Right atrium auricular region (tissue), 2 donors: ENCODE measurements around the gene HMGCL. TPM values are rescaled to one million over a fixed set of nuclear protein-coding genes. Genes with fewer than 3 reads are reported as not detected.

Source experiments
- DNase-seq: peaks from one replicate; pipeline ENCODE4 v3.0.0-alpha.2; 2019; ENCODE audit warnings: low spot score
- H3K27ac ChIP-seq, 2 donors: fragments of 200-600 bp; sonication (generic); 1 replicate in 1 of 2; 2 replicates in 1 of 2; pipeline ENCODE4 v1.5.1; 2016 to 2019
- H3K27me3 ChIP-seq, 2 donors: fragments of 200-600 bp; sonication (generic); one replicate each; pipeline versions ENCODE4 v1.5.1 to v1.6.0; 2017 to 2019
- H3K36me3 ChIP-seq: fragments of 200-600 bp; sonication (generic); one replicate; pipeline ENCODE4 v1.5.1; 2016
- H3K4me1 ChIP-seq, 2 donors: fragments of 200-600 bp; sonication (generic); one replicate each; pipeline versions ENCODE4 v1.5.1 to v1.6.0; 2017 to 2019
- H3K4me3 ChIP-seq, 2 donors: fragments of 200-600 bp; sonication (generic); 1 replicate in 1 of 2; 2 replicates in 1 of 2; pipeline ENCODE4 v1.5.1; 2017 to 2019; ENCODE audit warnings: mild to moderate bottlenecking in 1 of 2, moderate library complexity in 1 of 2
- H3K9me3 ChIP-seq, 2 donors: fragments of 200-600 bp; sonication (generic); one replicate each; pipeline ENCODE4 v1.5.1; 2019
- CTCF ChIP-seq, 2 donors: fragments of 200-600 bp; sonication (generic); IDR thresholded peaks; one replicate each; pipeline ENCODE4 v1.5.1; 2019; ENCODE audit warnings: antibody characterized with exemption in 2 of 2
- total RNA-seq, 2 donors: library from RNA; depleted of rRNA; stranded (reverse); fragments of >200 nt; gene quantifications; one replicate each; pipeline ENCODE4 v1.1.0, GENCODE V29; 2016

Gene HMGCL
- total RNA-seq, 2 donors from 2014 or later: 22.4 to 26.3 TPM

- Histone ChIP-seq H3K4me3 (no peak overlapping the region), H3K4me1 (peaks cover 4 to 42% of the 10 kb centered on the region in 2 donors), H3K27ac (peak overlapping the region in 1 of 2 donors; percentile 1), H3K27me3 (no peaks in the 10 kb centered on the region), H3K9me3 (no peaks in the 10 kb centered on the region), H3K36me3 (peaks cover 35% of the 10 kb centered on the region)
- no peak for DNase-seq
- TF ChIP-seq CTCF (IDR thresholded peaks at IDR 0.05): no peak
Observed at GRCh38 chr1:23793861-23794731, 31.1 kb downstream of the HMGCL start.

- no peak for TF ChIP-seq CTCF (IDR thresholded peaks at IDR 0.05)
- peaks cover 4 to 38% of the 10 kb centered on the region in 2 donors for H3K4me1 ChIP-seq
- H3K4me3 ChIP-seq: no peak overlapping the region
- no peaks in the 10 kb centered on the region for H3K9me3 ChIP-seq
- peak overlapping the region in 1 of 2 donors; percentile 1 for H3K27ac ChIP-seq
- H3K36me3 ChIP-seq: peaks cover 36% of the 10 kb centered on the region
- H3K27me3 ChIP-seq: no peaks in the 10 kb centered on the region
- DNase-seq: no peak
Observed at GRCh38 chr1:23793018-23793781, 32.0 kb downstream of the HMGCL start.

- no peaks in the 10 kb centered on the region for H3K9me3 ChIP-seq
- peaks cover 4 to 38% of the 10 kb centered on the region in 2 donors for H3K4me1 ChIP-seq
- DNase-seq: no peak
- peaks cover 44% of the 10 kb centered on the region for H3K36me3 ChIP-seq
- H3K4me3 ChIP-seq: peak overlapping the region; percentile 77 to 83
- peak overlapping the region in 1 of 2 donors; percentile 82 for H3K27ac ChIP-seq
- TF ChIP-seq CTCF (IDR thresholded peaks at IDR 0.05): no peak
- no peaks in the 10 kb centered on the region for H3K27me3 ChIP-seq
Observed at GRCh38 chr1:23792151-23792945, 32.9 kb downstream of the HMGCL start.

GRCh38 chr1:23791516-23792047 lies 33.6 kb downstream of the HMGCL start:
- Histone ChIP-seq H3K36me3 (peaks cover 51% of the 10 kb centered on the region), H3K27me3 (no peaks in the 10 kb centered on the region), H3K9me3 (no peaks in the 10 kb centered on the region), H3K4me3 (peak overlapping the region; percentile 77 to 83), H3K4me1 (peaks cover 4 to 38% of the 10 kb centered on the region in 2 donors), H3K27ac (peak overlapping the region; percentile 82 to 84)
- TF ChIP-seq CTCF (IDR thresholded peaks at IDR 0.05): no peak
- no peak for DNase-seq
